GM21367 (cell line): Measurements from ENCODE around the gene RBM47.
A peak's percentile ranks its signal among the peaks of the same experiment; 100 is the strongest.
"Not testable (repeated sequence)": the region's sequence is repeated elsewhere in the genome, so short reads cannot be mapped to it uniquely, and the experiment has no call there.

Source experiments
- ATAC-seq: cut with Tn5 transposase; IDR thresholded peaks from one replicate; pipeline ENCODE4 v1.9.1; 2021; ENCODE audit not compliant: unreplicated experiment

Gene RBM47

DNA sequence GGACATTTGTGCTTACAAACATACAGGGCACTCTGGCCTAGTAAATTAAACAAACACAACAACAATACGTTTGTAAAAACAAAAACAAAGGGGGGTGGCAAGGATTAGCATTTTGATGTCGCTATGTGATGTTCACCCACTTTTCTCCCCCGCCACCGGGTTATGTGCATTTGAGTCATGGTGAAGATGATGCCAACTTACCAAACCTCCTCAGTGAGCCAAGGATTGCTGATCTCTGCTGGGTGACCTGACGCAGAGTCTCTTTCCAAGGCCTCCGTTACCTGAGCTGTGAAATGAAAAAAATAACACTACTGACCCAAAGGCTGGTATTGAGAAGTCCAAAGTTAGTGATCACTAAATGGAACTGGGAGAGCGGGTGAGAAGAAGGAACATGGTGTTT lies 85.4 kb downstream of the RBM47 start:
- ATAC-seq: no peak

- ATAC-seq: no peak
Measured at GRCh38 chr4:40540800-40541199, 88.9 kb downstream of the RBM47 start.

GRCh38 chr4:40536032-40536431 lies 93.6 kb downstream of the RBM47 start:
- ATAC-seq: no peak

DNA sequence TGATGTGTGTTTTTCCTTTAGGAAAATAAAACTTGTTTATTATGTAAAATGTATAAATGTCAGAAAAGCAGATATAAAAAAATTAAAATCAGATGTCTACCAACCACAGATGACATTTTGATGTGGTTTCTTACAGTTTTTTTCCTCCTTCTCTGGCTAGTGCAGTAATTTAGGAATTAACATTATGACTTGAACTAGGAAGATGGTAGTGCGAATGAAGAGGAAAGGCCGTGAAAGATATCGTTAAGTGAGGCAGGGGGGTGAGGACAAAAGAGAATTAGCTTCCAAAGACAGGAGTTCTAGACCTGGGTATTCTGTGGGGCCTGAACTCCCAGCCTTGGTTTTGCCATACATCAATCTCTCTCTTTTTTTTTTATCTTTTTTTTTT lies 98.0 kb downstream of the RBM47 start:
- no peak for ATAC-seq

- ATAC-seq: no peak
Measured at GRCh38 chr4:40530961-40531635, 98.6 kb downstream of the RBM47 start.

DNA sequence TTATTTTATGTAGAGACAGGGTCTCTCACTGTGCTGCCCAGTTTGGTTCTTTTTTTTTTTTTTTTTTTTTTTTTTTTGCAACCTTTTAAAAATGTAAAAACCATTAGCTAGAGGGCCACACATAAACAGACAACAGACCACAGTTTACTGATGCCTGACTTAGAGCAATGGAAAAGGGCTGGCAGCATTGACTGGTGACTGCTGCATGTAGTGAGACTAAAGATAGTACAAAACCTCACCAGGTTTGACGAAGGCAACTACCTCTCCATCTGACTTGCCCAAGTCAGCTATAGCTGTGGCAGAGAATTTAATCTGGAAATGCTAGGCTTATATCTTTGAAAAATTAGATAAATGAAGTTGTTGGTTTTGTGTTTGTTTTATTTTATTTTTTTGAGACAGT lies 102.9 kb downstream of the RBM47 start:
- ATAC-seq: no peak

DNA sequence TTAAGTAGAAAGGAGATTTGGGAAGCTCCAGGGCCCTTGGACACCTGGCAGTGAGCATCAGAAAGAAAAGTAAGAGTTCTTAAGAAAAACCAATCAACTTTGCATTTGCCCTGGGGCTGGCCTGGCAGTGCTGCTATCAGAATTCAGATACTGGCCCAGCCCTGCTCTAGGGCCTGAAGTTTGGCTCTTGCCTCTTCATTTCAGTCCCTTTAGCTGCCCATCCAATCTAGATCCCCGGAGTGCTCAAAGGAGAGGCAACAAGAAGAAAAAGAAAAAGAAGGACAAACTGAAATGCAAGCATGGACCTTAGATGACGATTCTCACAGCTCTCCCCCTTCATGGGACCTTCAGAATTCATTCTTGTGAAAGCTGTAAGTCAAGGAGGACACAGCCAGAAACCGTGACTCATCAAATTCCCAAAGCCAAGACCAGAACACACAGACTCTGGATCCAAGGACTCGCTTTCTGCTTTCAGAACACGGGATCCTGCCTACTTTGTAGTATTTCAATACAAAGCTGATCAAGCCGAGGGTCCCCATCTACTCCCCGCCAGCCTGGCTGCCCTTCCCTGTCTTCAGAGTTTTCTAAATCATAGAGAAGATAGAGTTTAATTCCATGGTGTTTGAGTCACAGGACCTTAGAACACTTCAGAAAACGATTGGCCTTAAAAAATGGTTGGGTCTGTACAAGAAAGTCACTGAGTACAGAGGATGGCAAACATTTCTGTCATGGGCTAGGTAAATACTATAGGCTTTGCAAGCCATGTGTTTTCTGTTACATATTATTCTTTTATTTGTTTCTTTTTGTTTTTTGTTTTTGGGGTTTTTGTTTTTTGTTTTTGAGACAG lies 103.7 kb downstream of the RBM47 start:
- no peak for ATAC-seq

DNA sequence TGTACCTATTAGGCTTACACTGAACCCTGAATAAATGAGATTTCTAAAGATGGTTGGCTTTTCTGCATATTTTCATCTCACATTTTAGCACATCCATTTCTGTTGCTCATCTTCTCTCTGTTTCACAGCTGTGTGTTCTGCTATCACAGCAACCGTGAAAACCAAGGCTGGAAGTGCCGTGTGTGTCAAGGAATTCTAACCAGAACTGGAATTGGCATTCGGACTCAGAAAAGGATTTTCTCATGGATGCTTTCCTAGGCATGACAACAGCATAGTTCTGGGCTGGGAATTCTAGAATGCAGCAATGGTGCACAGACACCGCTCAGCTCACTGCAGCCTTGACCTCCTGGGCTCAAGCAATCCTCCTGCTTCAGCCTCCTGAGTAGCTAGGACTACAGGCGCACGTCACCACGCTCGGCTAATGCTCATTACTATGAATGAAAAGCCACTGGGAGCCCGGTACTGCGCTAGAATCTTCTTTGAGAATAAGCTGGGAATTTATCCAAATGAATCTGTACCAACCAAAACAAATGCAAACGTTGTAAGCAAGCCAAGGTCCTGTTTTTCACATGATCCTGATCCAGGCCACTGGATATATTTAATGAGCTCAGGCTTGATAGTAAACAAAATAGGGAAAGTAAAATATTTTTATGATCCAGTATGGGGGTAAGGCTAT lies 105.2 kb downstream of the RBM47 start:
- ATAC-seq: no peak

- ATAC-seq: no peak
Measured at GRCh38 chr4:40523581-40523980, 106.1 kb downstream of the RBM47 start.

- no peak for ATAC-seq
Measured at GRCh38 chr4:40521957-40522356, 107.7 kb downstream of the RBM47 start.

DNA sequence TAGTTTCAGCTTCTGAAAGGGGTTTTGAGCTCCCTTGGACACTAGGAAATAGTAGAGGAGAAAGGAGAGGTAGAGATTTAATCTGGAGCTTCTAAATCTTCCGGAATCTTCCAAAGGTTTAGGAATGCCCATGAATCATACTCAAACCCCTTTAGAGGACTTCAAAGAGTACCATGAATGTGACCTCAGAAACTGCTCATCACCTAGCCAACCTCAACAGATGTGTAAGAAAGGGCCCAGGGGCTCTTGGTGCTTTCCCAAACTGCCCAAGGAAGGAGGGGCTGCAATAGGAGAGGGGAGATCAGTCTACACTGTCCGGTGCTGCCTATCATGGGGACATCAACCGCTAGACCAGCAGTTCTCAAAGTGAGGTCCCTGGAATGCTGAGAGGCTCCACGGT lies 109.1 kb downstream of the RBM47 start:
- no peak for ATAC-seq

DNA sequence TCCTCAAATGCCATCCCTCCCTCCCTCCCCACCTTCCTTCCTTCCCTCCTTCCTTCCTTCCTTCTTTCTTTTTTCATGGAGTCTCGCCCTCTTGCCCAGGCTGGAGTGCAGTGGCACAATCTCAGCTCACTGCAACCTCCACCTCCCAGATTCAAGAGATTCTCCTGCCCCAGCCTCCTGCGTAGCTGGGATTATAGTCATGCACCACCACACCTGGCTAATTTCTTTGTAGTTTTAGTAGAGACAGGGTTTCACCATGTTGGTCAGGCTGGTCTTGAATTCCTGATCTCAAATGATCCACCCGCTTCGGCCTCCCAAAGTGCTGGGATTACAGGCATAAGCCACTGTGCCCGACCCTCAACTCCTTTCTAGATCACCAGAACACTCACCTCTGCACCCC lies 112.6 kb downstream of the RBM47 start:
- ATAC-seq: not testable (repeated sequence)

GRCh38 chr4:40516651-40517050 lies 113.0 kb downstream of the RBM47 start:
- ATAC-seq: no peak

DNA sequence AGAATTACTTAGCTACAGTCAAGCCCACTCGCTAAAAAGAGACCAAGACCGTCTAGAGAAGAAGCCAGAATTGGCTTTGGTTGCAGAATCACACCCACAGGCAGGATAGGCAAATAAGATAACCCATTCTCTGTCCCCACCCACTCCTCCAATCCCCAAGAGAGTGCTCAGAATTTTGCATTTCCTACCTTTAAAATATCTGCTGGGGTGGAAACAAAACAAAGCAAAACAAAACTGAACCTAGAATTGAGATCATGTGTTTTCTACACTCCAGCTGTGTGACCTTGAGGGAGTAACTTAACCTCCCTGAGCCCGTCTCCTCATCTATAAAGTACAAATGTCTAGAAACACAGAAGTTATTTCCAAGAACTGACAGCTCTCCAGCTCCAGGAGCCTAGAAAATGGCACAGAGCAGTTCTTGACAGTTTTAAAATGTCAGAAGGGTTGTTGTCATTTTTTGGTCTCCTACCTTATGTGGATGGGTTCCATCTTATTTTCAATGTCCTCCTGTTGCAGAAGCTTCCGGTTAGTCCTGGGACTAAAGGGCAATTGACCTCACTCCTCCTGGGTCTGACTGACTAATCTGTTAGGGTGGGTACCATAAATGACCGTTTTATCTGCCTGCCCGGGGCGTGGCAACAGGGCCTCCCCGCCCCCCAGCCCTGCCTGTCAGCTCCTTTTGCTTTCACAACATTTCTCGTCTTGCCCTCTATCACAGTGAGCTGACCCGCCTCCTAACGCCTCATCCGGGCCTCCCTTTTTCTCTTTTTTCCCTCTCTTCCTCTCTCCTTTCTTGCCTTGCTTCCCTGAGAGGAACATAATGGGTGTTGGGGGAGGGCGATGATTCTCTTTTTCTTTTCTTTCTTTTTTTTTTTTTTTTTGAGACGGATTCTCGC lies 114.0 kb downstream of the RBM47 start:
- peak; percentile 76 for ATAC-seq

DNA sequence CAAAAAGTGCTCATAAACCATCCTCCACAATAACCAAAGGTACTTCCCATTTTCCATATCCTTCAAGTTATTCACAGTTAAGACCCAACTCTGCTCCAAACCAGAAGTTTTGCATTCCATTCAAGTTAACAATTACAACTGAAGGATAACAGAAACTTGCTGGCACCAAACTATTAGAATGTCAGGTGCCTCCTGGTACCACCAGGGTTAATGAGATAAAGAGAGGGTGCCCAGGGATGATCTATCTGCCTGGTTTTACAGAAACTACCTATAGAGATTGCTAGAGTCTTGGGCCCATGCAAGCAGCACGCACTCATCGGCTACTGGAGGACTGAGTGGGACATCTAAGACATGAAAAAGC lies 114.6 kb downstream of the RBM47 start:
- no peak for ATAC-seq

DNA sequence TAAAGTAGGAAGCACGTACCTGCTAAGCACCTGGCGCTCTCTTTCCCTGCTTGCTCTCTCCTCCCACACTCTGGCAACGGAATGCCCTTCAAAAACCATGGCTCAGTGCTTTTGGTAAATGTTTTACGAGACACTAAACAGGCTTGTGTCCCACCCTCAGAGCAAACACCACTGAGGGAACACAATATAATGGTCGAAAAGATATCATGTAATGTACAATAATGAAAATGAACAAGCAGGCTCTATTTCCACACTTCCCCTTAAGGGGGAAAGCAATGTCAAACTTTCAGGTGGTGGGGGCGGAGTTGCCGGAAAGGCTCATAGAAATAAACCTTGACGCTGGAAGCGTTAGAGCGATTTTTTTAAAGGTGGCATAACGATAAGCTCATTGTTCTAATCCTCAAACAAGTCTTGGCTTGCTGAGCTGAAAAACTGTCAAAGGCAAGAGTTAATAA lies 115.1 kb downstream of the RBM47 start:
- ATAC-seq: no peak

- no peak for ATAC-seq
Measured at GRCh38 chr4:40511036-40511614, 118.5 kb downstream of the RBM47 start.

- no peak for ATAC-seq
Measured at GRCh38 chr4:40507977-40508376, 121.7 kb downstream of the RBM47 start.

DNA sequence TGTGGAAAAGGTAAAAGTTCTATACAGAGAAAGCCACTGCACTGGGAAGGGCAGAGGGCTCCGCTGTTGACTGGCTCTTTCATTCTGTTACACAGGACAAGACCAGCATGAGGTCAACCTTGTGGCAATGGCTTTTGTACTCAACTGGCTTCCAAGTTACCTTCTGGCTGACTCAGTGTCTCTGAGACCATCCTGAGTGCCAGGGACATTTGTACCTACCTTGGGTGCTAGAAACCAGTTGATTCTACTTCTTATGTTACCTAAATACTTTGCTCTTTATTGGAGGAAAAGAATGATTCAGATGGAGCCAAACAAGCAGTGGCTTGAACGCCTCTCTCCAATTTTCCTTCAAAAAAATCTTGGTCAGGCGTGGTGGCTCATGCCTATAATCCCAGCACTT lies 123.2 kb downstream of the RBM47 start:
- no peak for ATAC-seq

- ATAC-seq: no peak
Measured at GRCh38 chr4:40506066-40506465, 123.6 kb downstream of the RBM47 start.

GRCh38 chr4:40502934-40503333 lies 126.7 kb downstream of the RBM47 start:
- no peak for ATAC-seq
